ENCODE data around the gene BTBD9. TPM values are rescaled to one million over a fixed set of nuclear protein-coding genes. Genes with fewer than 3 reads are reported as not detected.

The BTBD9 gene
- total and polyA plus RNA-seq, 4 donors, result 8.7 to 73.9 (median 28.3) TPM

GRCh38 chr6:38173909-38174308 lies 465.8 kb downstream of the BTBD9 start:
- TF ChIP-seq CTCF (IDR thresholded peaks at IDR 0.05; ENCODE audit: control extremely low read depth, extremely low read depth), result no peak
- no peaks in the 10 kb centered on the region for H3K27me3 ChIP-seq (ENCODE audit: control insufficient read depth in 3 of 3, insufficient read depth in 3 of 3, low read length in 2 of 3)
- 89 to 92% methylated on average over 11 of the region's 11 CpGs for WGBS, 2 donors
- DNase-seq, result no peak
- H3K4me3 ChIP-seq, result no peak overlapping the region
- H3K36me3 ChIP-seq (ENCODE audit: control insufficient read depth in 4 of 4, insufficient read depth in 4 of 4, low read length in 4 of 4), result peaks cover 0 to 14% (median 2%) of the 10 kb centered on the region in 4 donors
- peaks cover 0 to 2% (median 0%) of the 10 kb centered on the region in 5 donors for H3K4me1 ChIP-seq (ENCODE audit: control insufficient read depth in 5 of 5, insufficient read depth in 5 of 5, low read length in 5 of 5)
- H3K9me3 ChIP-seq (ENCODE audit: control insufficient read depth in 4 of 4, insufficient read depth in 3 of 4, low read length in 3 of 4), result no peaks in the 10 kb centered on the region
- no peak overlapping the region for H3K27ac ChIP-seq (ENCODE audit: low read depth in 1 of 2, low read length in 1 of 2)
- no peak for ATAC-seq (ENCODE audit: insufficient read depth, low FRiP score)
- no peak overlapping the region for H3K9ac ChIP-seq (ENCODE audit: insufficient read depth in 1 of 2, low read length in 2 of 2)

- DNase-seq, result no peak
- no peak for ATAC-seq (ENCODE audit: insufficient read depth, low FRiP score)
- no peak for TF ChIP-seq CTCF (IDR thresholded peaks at IDR 0.05; ENCODE audit: control extremely low read depth, extremely low read depth)
- no peak overlapping the region for H3K4me3 ChIP-seq
- H3K27me3 ChIP-seq (ENCODE audit: control insufficient read depth in 3 of 3, insufficient read depth in 3 of 3, low read length in 2 of 3), result no peaks in the 10 kb centered on the region
- H3K27ac ChIP-seq (ENCODE audit: low read depth in 1 of 2, low read length in 1 of 2), result no peak overlapping the region
- H3K36me3 ChIP-seq (ENCODE audit: control insufficient read depth in 4 of 4, insufficient read depth in 4 of 4, low read length in 4 of 4), result peaks cover 0 to 14% (median 2%) of the 10 kb centered on the region in 4 donors
- WGBS, 2 donors, result 83 to 88% methylated on average over 15 of the region's 15 CpGs
- peaks cover 0 to 8% (median 0%) of the 10 kb centered on the region in 5 donors for H3K4me1 ChIP-seq (ENCODE audit: control insufficient read depth in 5 of 5, insufficient read depth in 5 of 5, low read length in 5 of 5)
- no peak overlapping the region for H3K9ac ChIP-seq (ENCODE audit: insufficient read depth in 1 of 2, low read length in 2 of 2)
- no peaks in the 10 kb centered on the region for H3K9me3 ChIP-seq (ENCODE audit: control insufficient read depth in 4 of 4, insufficient read depth in 3 of 4, low read length in 3 of 4)
Observed at GRCh38 chr6:38172739-38173410, 466.9 kb downstream of the BTBD9 start.

- 89 to 90% methylated on average over 13 of the region's 13 CpGs for WGBS, 2 donors
- DNase-seq (no peak), ATAC-seq (ENCODE audit: insufficient read depth, low FRiP score) (no peak)
- Histone ChIP-seq H3K4me3 (no peak overlapping the region), H3K27me3 (ENCODE audit: control insufficient read depth in 3 of 3, insufficient read depth in 3 of 3, low read length in 2 of 3) (no peaks in the 10 kb centered on the region), H3K9ac (ENCODE audit: insufficient read depth in 1 of 2, low read length in 2 of 2) (no peak overlapping the region), H3K4me1 (ENCODE audit: control insufficient read depth in 5 of 5, insufficient read depth in 5 of 5, low read length in 5 of 5) (peaks cover 0 to 8% (median 0%) of the 10 kb centered on the region in 5 donors), H3K36me3 (ENCODE audit: control insufficient read depth in 4 of 4, insufficient read depth in 4 of 4, low read length in 4 of 4) (peaks cover 0 to 14% (median 2%) of the 10 kb centered on the region in 4 donors), H3K27ac (ENCODE audit: low read depth in 1 of 2, low read length in 1 of 2) (no peak overlapping the region), H3K9me3 (ENCODE audit: control insufficient read depth in 4 of 4, insufficient read depth in 3 of 4, low read length in 3 of 4) (no peaks in the 10 kb centered on the region)
- TF ChIP-seq CTCF (IDR thresholded peaks at IDR 0.05; ENCODE audit: control extremely low read depth, extremely low read depth), result no peak
Observed at GRCh38 chr6:38171997-38172738, 467.6 kb downstream of the BTBD9 start.
